ENCODE measurements around the gene LEKR1.
A peak's percentile ranks its signal among the peaks of the same experiment; 100 is the strongest.

The LEKR1 gene

GRCh38 chr3:156983559-156983958 lies 157.4 kb downstream of the LEKR1 start:
- DNase-seq (ENCODE audit: low read depth): no peak

GRCh38 chr3:156985711-156986110 lies 159.6 kb downstream of the LEKR1 start:
- DNase-seq (ENCODE audit: low read depth): no peak

DNA sequence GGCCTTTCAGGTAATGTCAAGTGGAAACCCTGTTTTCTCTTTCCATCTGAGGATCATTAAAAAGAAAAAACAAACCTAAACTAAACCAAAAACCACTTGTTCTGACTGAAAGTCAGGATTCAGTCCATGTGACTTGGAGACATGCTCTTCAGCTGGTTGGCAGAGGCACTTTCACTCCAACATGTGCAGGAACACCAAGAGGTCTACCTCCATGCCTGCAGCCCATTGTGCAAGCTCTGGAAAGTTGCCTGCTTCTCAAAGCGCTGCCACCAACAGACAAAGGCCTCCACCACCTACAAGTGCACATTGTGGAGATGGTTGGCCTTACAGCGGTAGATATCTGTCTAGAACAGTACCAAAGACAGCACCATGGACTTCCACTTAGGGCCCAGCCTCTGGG lies 161.8 kb downstream of the LEKR1 start:
- DNase-seq (ENCODE audit: low read depth): no peak

DNA sequence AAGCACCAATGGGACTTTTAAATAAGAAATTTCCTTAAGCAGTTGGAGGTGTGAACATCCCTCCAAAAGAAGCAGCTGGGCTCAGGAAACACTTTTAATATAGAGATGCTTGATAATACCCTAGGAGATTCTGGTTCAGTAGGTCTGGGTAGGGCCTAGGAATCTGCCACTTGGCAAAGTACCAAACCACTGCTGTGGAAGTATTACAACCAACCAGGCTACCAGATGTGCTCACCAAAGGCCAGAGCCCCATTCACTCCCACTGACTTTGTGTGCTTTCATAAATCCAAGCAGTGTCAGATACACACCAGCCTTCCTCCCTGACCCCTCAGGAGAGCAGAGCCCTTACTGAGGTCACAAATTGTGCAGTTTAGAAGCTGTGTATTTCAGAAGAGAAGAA lies 171.2 kb downstream of the LEKR1 start:
- DNase-seq (ENCODE audit: low read depth): peak; percentile 28

DNA sequence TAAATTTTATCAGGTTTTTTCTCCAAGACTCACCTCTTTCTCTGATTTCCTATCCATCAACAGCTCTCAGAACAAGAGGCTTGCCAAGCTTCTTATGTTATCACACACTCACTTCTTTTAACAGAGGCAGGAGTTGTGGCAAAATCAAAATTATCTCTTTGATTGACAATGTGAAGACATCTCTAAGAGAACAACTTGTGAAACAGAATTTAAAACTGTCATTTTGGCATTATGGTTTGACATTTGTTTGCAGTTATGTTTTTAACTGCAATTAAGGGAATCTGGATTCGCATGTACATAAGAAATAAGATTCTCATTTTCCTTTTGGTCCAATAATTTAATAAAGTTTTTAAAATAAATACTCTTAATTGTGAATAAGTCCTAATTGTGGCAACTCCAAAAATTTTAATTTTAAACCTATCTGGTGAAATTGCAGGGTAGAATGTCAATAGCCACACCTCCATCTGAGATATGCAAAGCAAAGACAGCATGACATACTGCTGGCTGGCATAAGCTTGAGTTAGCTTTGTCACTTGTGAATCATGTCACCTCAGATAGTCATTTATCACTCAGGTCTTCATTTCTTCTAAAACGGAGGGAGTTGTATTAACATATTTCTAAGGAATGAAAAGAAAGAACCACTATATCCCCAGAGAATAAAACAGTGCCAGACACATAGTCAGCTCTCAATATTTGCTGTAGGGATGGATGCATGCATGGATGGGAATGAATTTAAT lies 175.2 kb downstream of the LEKR1 start:
- DNase-seq (ENCODE audit: low read depth): no peak

- DNase-seq (ENCODE audit: low read depth): no peak
These were observed 195.5 kb downstream of the LEKR1 start for GRCh38 chr3:157021679-157022078.

DNA sequence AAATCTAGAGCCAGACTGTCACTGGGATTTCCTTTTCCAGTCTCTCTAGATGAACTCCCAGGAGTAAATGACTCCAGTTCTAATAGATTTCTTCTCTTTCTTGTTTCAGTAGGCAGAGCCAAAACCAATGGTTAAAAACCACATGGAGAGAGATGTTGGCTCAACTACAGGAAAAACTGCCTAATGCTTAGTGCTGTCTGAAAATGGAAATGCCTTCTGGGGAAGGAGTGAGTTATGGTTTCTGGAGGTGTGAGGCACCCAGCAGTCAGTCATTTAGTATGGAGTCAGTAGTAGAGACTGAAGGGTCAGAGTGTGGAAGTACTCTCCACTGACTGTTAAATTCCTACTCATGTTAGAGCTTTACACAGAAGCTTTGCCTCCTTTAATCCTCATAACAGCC lies 197.1 kb downstream of the LEKR1 start:
- no peak for DNase-seq (ENCODE audit: low read depth)

- DNase-seq (ENCODE audit: low read depth): peak; percentile 27
These were observed 199.9 kb downstream of the LEKR1 start for GRCh38 chr3:157026091-157026490.

- DNase-seq (ENCODE audit: low read depth): no peak
These were observed 201.9 kb downstream of the LEKR1 start for GRCh38 chr3:157027861-157028745.

GRCh38 chr3:157029365-157029790 lies 203.2 kb downstream of the LEKR1 start:
- no peak for DNase-seq (ENCODE audit: low read depth)

- DNase-seq (ENCODE audit: low read depth): no peak
These were observed 204.6 kb downstream of the LEKR1 start for GRCh38 chr3:157030712-157031111.

DNA sequence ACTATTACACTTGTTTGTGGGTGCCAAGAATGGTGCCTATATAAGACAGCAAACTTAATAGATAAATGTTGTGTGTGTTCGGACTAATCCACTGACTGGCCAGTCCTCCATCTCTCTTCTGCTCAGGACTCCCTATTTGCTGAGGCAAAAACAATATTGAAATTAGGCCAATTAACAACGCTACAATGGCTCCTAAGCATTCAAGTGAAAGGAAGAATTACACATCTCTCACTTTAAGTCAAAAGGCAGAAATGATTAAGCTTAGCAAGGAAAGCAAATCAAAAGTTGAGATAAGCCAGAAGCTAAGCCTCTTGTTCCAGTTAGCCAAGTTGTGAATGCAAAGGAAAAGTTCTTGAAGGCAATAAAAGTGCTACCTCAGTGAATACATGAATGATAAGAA lies 206.8 kb downstream of the LEKR1 start:
- no peak for DNase-seq (ENCODE audit: low read depth)

DNA sequence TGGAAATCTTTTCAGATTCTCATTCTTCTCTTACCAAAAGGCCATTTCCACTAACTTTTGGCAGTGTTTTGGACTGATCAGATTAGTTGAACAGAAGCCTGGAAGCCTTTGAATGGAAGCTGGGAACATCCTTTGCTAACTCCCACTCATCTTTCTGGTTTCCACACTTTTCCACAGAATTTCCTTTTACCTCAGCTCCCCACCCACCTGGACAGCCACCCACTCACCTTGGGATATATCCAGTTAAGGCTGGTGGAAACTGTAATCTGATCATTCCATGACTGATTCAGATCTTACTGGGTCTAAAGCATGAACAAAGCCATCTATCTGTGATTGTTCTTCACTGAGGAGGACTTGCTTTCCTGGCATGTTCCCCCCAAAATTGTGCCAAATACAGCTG lies 214.3 kb downstream of the LEKR1 start:
- DNase-seq (ENCODE audit: low read depth): no peak

DNA sequence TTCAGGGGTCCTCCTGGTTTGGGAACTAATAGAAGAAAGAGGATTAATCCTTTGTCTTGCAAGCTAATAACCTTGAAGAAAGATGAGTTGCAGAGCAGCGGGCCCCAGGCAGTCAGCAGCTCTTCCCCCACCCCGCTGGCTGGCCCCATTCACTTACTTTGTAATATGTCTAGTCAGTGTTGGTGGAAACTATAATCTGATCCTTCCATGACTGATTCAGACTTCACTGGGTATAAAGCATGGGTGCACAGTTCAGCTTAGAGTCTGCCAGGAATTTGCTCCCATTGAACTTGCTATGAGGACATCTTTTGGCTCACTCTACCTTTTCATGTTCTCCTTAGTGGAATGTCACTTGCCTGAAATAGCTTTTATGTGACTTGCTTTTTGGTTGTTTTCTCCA lies 216.1 kb downstream of the LEKR1 start:
- no peak for DNase-seq (ENCODE audit: low read depth)

- DNase-seq (ENCODE audit: low read depth): no peak
These were observed 217.6 kb downstream of the LEKR1 start for GRCh38 chr3:157043771-157044170.

- DNase-seq (ENCODE audit: low read depth): no peak
These were observed 219.2 kb downstream of the LEKR1 start for GRCh38 chr3:157045238-157045850.

DNA sequence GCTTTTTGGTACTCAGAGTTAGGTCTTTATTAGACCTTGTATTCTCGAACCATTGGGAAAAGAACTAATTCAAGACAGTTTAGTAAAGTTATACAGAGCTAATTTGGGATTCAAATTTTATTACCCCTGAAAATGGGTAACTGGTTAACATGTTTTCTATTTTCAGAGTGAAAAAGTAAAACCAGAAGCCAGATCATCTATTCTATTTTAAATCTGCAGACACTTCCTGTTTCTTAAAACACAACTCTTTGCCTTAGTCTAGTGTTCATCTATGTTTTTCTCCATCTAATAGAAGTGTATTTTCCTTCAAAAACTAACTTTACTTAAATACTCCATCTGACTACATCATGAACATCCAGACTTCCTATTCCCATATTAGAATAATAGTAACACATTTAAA lies 220.4 kb downstream of the LEKR1 start:
- DNase-seq (ENCODE audit: low read depth): no peak

GRCh38 chr3:157051055-157051454 lies 224.9 kb downstream of the LEKR1 start:
- no peak for DNase-seq (ENCODE audit: low read depth)

GRCh38 chr3:157051591-157051990 lies 225.4 kb downstream of the LEKR1 start:
- no peak for DNase-seq (ENCODE audit: low read depth)

DNA sequence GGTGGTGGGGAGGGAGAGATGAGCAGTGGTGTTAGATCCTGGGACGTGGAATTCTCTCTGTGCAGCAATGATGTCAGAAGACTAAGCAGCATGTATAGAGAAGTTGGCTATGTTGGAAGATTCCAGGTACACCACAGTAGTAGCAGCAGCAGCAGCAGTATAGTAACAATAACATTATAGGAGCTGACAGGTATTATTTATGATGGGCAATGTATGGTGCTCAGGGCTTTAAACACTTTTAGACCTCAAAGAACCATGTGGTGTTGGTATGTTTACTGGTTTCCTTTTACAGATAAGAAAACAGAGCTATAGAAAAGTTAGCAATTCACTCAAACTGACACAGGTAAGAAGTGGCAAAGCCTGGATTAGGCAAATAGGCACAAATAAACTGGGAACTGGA lies 229.9 kb downstream of the LEKR1 start:
- no peak for DNase-seq (ENCODE audit: low read depth)

DNA sequence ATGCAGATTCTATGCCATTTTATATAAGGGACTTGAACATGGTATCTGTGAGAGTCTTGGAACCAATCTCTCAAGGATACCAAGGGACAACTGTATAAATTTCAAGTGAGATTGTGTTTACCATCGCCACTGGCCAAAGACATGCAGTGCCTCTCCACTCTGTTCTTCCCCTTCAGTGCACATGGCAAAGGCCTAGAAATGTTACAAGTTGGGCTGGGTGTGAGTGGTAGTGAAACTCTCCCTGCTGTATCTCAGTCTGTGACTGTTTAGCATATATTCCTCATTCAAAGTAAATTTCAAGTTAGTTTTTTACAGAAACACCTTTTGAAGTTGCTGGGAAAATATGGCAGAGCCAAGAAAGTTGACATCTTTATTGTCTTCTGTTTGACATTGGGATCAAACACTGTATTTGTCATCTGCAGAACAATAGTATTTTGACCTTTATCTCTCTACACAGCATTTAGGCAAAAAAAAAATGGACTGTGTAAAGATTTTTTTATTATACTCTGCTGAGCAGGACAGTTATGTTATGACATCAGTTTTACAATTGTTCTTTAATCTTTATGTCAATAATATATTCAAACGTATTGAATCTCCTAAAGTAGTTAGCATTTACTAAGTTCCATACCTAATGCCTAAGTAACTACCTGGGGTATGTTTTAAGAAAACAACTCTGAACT lies 232.4 kb downstream of the LEKR1 start:
- DNase-seq (ENCODE audit: low read depth): no peak

GRCh38 chr3:157059181-157059580 lies 233.0 kb downstream of the LEKR1 start:
- DNase-seq (ENCODE audit: low read depth): no peak
